GM06990 (cell line): ENCODE measurements around the gene APLNR.

Experiments
- DNase-seq: peaks from one replicate; pipeline ENCODE4 v3.0.0-alpha.2; 2011; ENCODE audit not compliant: insufficient read length; ENCODE audit errors: extremely low read depth
- H3K27me3 ChIP-seq: replicated peaks from 2 replicates; pipeline ENCODE4 v1.6.0; 2011; ENCODE audit warnings: low read length; ENCODE audit not compliant: control insufficient read depth, insufficient read depth
- H3K36me3 ChIP-seq: 2 replicates; pipeline ENCODE4 v1.5.1; 2011; ENCODE audit warnings: low read length; ENCODE audit not compliant: control insufficient read depth, insufficient read depth
- H3K4me3 ChIP-seq: replicated peaks from 2 replicates; pipeline ENCODE4 v1.5.1; 2011; ENCODE audit warnings: low read depth, mild to moderate bottlenecking, control low read depth, low read length
- TF ChIP-seq, protein P1 (sequence below): IDR thresholded peaks from 2 replicates; pipeline ENCODE4 v1.5.1; 2011; ENCODE audit warnings: low read length, control low read depth, mild to moderate bottlenecking, inconsistent platforms; ENCODE audit not compliant: insufficient read depth, poor library complexity, severe bottlenecking

The APLNR gene

DNA sequence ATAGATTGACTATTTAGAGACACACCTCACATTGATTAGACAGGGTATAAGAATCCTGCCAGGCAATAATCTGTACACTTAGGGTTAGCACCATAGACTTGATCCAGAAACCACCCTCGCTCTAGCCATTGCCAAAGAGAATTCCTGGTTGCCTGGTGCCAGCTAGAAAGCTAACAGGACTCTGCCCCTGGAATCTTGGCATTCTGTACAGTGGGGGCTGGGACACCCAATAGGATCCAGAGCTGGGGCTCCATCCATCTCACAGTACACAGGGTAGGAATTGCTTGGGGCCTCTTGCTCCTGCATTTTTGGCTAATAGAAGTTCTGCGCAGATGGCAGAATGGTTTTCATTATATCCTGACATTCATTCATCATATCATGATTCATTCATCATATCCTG is 3.0 kb upstream of the APLNR start:
- Histone ChIP-seq H3K27me3 (no peaks in the 10 kb centered on the region), H3K4me3 (no peak overlapping the region), H3K36me3 (no peaks in the 10 kb centered on the region)
- TF ChIP-seq, protein P1, sequence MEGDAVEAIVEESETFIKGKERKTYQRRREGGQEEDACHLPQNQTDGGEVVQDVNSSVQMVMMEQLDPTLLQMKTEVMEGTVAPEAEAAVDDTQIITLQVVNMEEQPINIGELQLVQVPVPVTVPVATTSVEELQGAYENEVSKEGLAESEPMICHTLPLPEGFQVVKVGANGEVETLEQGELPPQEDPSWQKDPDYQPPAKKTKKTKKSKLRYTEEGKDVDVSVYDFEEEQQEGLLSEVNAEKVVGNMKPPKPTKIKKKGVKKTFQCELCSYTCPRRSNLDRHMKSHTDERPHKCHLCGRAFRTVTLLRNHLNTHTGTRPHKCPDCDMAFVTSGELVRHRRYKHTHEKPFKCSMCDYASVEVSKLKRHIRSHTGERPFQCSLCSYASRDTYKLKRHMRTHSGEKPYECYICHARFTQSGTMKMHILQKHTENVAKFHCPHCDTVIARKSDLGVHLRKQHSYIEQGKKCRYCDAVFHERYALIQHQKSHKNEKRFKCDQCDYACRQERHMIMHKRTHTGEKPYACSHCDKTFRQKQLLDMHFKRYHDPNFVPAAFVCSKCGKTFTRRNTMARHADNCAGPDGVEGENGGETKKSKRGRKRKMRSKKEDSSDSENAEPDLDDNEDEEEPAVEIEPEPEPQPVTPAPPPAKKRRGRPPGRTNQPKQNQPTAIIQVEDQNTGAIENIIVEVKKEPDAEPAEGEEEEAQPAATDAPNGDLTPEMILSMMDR = no peak
- DNase-seq = no peak

DNA sequence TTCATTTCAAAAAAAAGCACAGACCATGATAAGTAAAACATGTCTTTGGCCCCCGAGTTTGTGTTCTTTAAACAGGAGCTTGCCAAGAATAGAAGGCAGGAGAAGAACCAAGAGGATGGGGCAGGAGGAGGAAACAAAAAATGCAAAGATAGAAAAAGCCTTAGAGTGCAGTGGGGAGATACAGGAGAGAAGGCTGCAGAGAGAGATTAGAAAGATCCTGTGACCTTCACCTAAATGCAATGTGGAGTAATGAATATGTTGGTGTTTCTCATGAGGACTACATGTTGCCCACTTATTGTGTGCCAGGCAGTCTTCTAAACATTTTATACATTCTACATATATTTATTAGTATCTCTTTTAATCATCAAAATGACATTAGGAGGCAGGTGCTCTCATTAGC is 2.3 kb upstream of the APLNR start:
- Histone ChIP-seq H3K27me3 (no peaks in the 10 kb centered on the region), H3K36me3 (no peaks in the 10 kb centered on the region), H3K4me3 (no peak overlapping the region)
- TF ChIP-seq, protein P1 = no peak
- DNase-seq = no peak

DNA sequence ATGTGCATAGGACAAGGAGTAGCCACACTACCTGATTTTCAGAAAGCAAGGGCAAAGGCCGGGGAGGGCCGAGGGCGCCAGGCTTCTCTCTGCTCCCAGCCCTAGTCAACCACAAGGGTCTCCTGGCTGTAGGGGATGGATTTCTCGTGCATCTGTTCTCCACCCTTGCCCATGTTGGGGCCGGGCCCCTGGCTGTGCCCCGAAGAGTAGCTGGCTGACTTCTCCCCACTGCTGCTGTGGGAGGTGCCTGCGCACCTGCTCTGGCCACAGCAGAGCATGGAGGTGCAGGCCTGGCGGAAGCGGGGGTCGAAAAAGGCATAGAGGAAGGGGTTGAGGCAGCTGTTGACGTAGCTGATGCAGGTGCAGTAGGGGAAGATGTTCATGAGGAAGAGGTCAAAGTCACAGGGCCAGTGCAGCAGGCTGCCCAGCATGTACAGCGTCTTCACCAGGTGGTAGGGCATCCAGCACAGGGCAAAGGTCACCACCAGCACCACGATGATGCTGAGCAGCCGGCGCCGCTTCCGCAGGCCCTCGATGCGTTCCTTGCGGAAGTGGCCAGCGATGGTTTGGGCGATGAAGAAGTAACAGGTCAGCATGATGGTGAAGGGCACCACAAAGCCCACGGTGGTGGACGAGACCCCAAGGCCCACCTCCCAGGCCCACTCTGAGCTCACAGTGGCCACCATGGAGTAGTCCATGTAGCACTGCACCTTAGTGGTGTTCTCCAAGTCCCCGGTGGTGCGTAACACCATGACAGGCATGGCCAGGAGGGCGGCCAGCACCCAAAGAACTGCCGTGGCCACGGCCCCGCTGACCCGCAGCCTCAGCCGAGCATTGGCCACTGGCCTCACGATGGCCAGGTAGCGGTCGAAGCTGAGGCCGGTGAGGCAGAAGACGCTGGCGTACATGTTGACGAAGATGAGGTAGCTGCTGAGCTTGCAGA is 1.0 kb downstream of the APLNR start:
- DNase-seq = no peak
- H3K36me3 ChIP-seq = no peaks in the 10 kb centered on the region
- H3K27me3 ChIP-seq = peaks cover 2% of the 10 kb centered on the region
- H3K4me3 ChIP-seq = no peak overlapping the region
- TF ChIP-seq, protein P1 = no peak

DNA sequence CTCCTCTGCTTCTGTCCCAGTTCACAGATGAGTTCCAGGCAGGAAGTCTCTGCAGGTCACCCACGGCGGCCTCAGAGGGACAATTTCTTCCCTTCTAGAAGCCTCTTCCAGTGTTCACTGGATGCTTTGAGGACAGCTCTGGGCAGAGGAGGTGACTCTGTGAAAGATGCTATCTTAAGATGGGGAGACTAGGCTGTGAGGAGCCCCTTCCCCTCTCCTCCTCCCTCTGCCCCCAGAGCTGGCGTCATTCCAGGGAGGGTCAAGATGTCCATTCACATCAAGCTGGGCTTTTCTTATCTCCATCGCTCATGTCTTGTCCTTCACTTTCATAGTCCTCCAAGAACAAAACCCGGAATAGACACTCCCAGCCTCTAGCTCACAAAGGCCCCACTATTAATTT is 3.3 kb downstream of the APLNR start:
- TF ChIP-seq, protein P1 = no peak
- no peak overlapping the region for H3K4me3 ChIP-seq
- no peak for DNase-seq
- no peaks in the 10 kb centered on the region for H3K36me3 ChIP-seq
- peaks cover 2% of the 10 kb centered on the region for H3K27me3 ChIP-seq

DNA sequence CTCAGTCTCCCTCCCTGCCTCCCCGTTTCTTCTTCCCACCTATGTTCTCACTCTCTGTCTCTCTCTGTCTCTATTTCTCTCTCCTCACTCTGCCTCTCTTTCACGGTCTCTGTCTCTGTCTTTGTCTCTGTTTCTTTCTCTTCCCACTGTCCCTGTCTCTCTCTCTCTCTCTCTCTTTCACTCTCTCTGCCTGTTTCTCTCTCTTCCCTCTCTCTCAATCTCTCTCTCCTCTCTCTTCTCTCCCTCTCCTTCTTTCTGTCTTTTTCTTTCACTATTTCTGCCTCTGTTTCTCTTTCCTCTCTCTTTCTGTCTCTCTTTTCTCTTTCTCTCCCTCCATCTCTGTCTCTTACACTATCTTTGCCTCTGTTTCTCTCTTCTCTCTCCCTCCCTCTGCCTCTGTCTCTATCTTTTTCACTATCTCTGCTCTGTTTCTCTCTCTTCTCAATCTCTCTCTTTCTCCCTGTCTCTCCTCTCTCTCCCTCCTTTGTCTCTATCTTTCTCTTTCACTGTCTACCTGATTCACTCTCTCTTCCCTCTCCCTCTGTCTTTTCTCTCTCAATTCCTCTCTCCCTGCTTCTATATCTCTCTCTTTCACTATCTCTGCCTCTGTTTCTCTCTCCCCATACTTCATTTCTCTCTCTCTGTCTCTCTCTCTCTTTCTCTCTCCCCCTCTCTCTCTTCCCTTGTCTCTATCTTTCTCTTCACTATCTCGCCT is 5.4 kb downstream of the APLNR start:
- H3K4me3 ChIP-seq = no peak overlapping the region
- peaks cover 2% of the 10 kb centered on the region for H3K27me3 ChIP-seq
- no peak for DNase-seq
- H3K36me3 ChIP-seq = no peaks in the 10 kb centered on the region
- TF ChIP-seq, protein P1 = no peak
